Neural progenitor cell (in vitro differentiated cells): ENCODE measurements around the gene USP36. TPM values are rescaled to one million over a fixed set of nuclear protein-coding genes. Genes with fewer than 3 reads are reported as not detected.

Source experiments
- DNase-seq: peaks from one replicate; pipeline ENCODE4 v3.0.0-alpha.2; 2016; ENCODE audit warnings: low spot score
- H2AFZ ChIP-seq: fragments of 200-600 bp; sonication (generic); replicated peaks from 2 replicates; pipeline ENCODE4 v1.6.1; 2016; ENCODE audit warnings: antibody characterized with exemption
- H3F3A ChIP-seq: fragments of 200-600 bp; sonication (generic); 2 replicates; pipeline ENCODE4 v1.6.1; 2016; ENCODE audit warnings: antibody characterized with exemption, low read depth
- H3K27ac ChIP-seq: fragments of 200-600 bp; sonication (generic); 2 replicates; pipeline ENCODE4 v1.5.1; 2016; ENCODE audit warnings: mild to moderate bottlenecking
- H3K27me3 ChIP-seq: fragments of 200-600 bp; sonication (generic); 2 replicates; pipeline ENCODE4 v1.6.1; 2016; ENCODE audit warnings: mild to moderate bottlenecking, moderate library complexity
- H3K36me3 ChIP-seq: fragments of 200-600 bp; sonication (generic); 2 replicates; pipeline ENCODE4 v1.5.1; 2016
- H3K4me1 ChIP-seq: fragments of 200-600 bp; sonication (generic); 2 replicates; pipeline ENCODE4 v1.6.1; 2016; ENCODE audit warnings: mixed run types
- H3K4me2 ChIP-seq: fragments of 200-600 bp; sonication (generic); 2 replicates; pipeline ENCODE4 v1.6.1; 2016
- H3K4me3 ChIP-seq: fragments of 200-600 bp; sonication (generic); 2 replicates; pipeline ENCODE4 v1.5.1; 2016
- H3K79me2 ChIP-seq: fragments of 200-600 bp; sonication (generic); 2 replicates; pipeline ENCODE4 v1.6.1; 2016; ENCODE audit warnings: low read depth
- H3K9ac ChIP-seq: fragments of 200-600 bp; sonication (generic); 2 replicates; pipeline ENCODE4 v1.6.1; 2016
- H3K9me3 ChIP-seq: fragments of 200-600 bp; sonication (generic); 2 replicates; pipeline ENCODE4 v1.5.1; 2016; ENCODE audit warnings: low read depth
- H4K20me1 ChIP-seq: fragments of 200-600 bp; sonication (generic); 2 replicates; pipeline ENCODE4 v1.6.1; 2016; ENCODE audit warnings: low read depth
- H3K27ac Mint-ChIP-seq: 3 replicates; pipeline ENCODE4 v1.8.0; 2021; ENCODE audit warnings: mixed read lengths
- H3K27me3 Mint-ChIP-seq: 2 replicates; pipeline ENCODE4 v1.8.0; 2022; ENCODE audit warnings: low read depth, mild to moderate bottlenecking, inconsistent platforms, moderate library complexity, mixed read lengths; ENCODE audit not compliant: insufficient read depth
- H3K36me3 Mint-ChIP-seq: 3 replicates; pipeline ENCODE4 v1.8.0; 2021; ENCODE audit warnings: mixed read lengths
- H3K4me1 Mint-ChIP-seq: 3 replicates; pipeline ENCODE4 v1.8.0; 2021; ENCODE audit warnings: mixed read lengths
- H3K4me3 Mint-ChIP-seq: 3 replicates; pipeline ENCODE4 v1.8.0; 2021; ENCODE audit warnings: mild to moderate bottlenecking, moderate library complexity, mixed read lengths
- H3K9me3 Mint-ChIP-seq: 3 replicates; pipeline ENCODE4 v1.8.0; 2020; ENCODE audit warnings: mixed read lengths
- CTCF ChIP-seq: fragments of 200-600 bp; sonication (generic); IDR thresholded peaks from 2 replicates; pipeline ENCODE4 v1.5.1; 2017; ENCODE audit warnings: antibody characterized with exemption, mild to moderate bottlenecking
- EZH2 ChIP-seq: fragments of 200-600 bp; sonication (generic); IDR thresholded peaks from 2 replicates; pipeline ENCODE4 v1.6.1; 2017; ENCODE audit warnings: antibody characterized with exemption, mild to moderate bottlenecking, moderate library complexity
- EZH2phosphoT487 ChIP-seq: fragments of 200-600 bp; sonication (generic); IDR thresholded peaks from 2 replicates; pipeline ENCODE4 v1.6.1; 2017; ENCODE audit warnings: antibody characterized with exemption
- total RNA-seq: library from RNA; depleted of rRNA; stranded (reverse); fragments of >200 nt; gene quantifications from 2 replicates; pipeline ENCODE4 v1.2.3, GENCODE V29; 2015; ENCODE audit warnings: low replicate concordance

The USP36 gene
- total RNA-seq, 1 donor from 2014 or later = 16.6 TPM

- no peaks in the 10 kb centered on the region for H3K27me3 Mint-ChIP-seq
- Histone ChIP-seq H3K4me1 (peaks cover 5% of the 10 kb centered on the region), H3K36me3 (no peaks in the 10 kb centered on the region), H3F3A (no peaks in the 10 kb centered on the region), H3K4me2 (no peak overlapping the region), H3K9me3 (no peaks in the 10 kb centered on the region), H4K20me1 (peaks cover 7% of the 10 kb centered on the region), H3K27ac (no peak overlapping the region), H3K9ac (no peak overlapping the region), H3K4me3 (no peak overlapping the region), H2AFZ (no peak overlapping the region), H3K79me2 (no peaks in the 10 kb centered on the region), H3K27me3 (no peaks in the 10 kb centered on the region)
- no peaks in the 10 kb centered on the region for H3K9me3 Mint-ChIP-seq
- no peak for TF ChIP-seq CTCF
- TF ChIP-seq EZH2phosphoT487 = no peak
- TF ChIP-seq EZH2 = no peak
- no peak overlapping the region for H3K4me3 Mint-ChIP-seq
- peaks cover 10% of the 10 kb centered on the region for H3K4me1 Mint-ChIP-seq
- peaks cover 8% of the 10 kb centered on the region for H3K36me3 Mint-ChIP-seq
- DNase-seq = no peak
- no peak overlapping the region for H3K27ac Mint-ChIP-seq
Measured at GRCh38 chr17:78864117-78864516, 23.5 kb upstream of the USP36 start.

GRCh38 chr17:78862073-78863023 lies 21.7 kb upstream of the USP36 start:
- DNase-seq = no peak
- TF ChIP-seq EZH2phosphoT487 = no peak
- TF ChIP-seq EZH2 = no peak
- no peak for TF ChIP-seq CTCF
- H3K27ac ChIP-seq = no peak overlapping the region
- no peaks in the 10 kb centered on the region for H3K36me3 ChIP-seq
- H3K4me1 Mint-ChIP-seq = peaks cover 10% of the 10 kb centered on the region
- peaks cover 4% of the 10 kb centered on the region for H3K36me3 Mint-ChIP-seq
- no peak overlapping the region for H2AFZ ChIP-seq
- H3K4me3 Mint-ChIP-seq = no peak overlapping the region
- H4K20me1 ChIP-seq = peaks cover 7% of the 10 kb centered on the region
- no peaks in the 10 kb centered on the region for H3K9me3 ChIP-seq
- no peak overlapping the region for H3K27ac Mint-ChIP-seq
- H3K27me3 Mint-ChIP-seq = no peaks in the 10 kb centered on the region
- no peak overlapping the region for H3K4me3 ChIP-seq
- H3F3A ChIP-seq = no peaks in the 10 kb centered on the region
- H3K27me3 ChIP-seq = no peaks in the 10 kb centered on the region
- H3K9me3 Mint-ChIP-seq = no peaks in the 10 kb centered on the region
- no peak overlapping the region for H3K9ac ChIP-seq
- no peak overlapping the region for H3K4me2 ChIP-seq
- peaks cover 5% of the 10 kb centered on the region for H3K4me1 ChIP-seq
- no peaks in the 10 kb centered on the region for H3K79me2 ChIP-seq

- no peaks in the 10 kb centered on the region for H3F3A ChIP-seq
- H3K9ac ChIP-seq = no peak overlapping the region
- TF ChIP-seq EZH2 (no peak), EZH2phosphoT487 (no peak), CTCF (no peak)
- Mint-ChIP-seq H3K4me3 (no peak overlapping the region), H3K4me1 (peaks cover 7% of the 10 kb centered on the region), H3K27ac (no peak overlapping the region), H3K36me3 (peaks cover 4% of the 10 kb centered on the region), H3K27me3 (no peaks in the 10 kb centered on the region), H3K9me3 (no peaks in the 10 kb centered on the region)
- H3K79me2 ChIP-seq = no peaks in the 10 kb centered on the region
- peaks cover 4% of the 10 kb centered on the region for H3K4me1 ChIP-seq
- H3K9me3 ChIP-seq = no peaks in the 10 kb centered on the region
- no peaks in the 10 kb centered on the region for H3K36me3 ChIP-seq
- no peaks in the 10 kb centered on the region for H3K27me3 ChIP-seq
- no peak overlapping the region for H2AFZ ChIP-seq
- no peak overlapping the region for H3K27ac ChIP-seq
- H3K4me3 ChIP-seq = no peak overlapping the region
- no peak overlapping the region for H3K4me2 ChIP-seq
- no peak for DNase-seq
- H4K20me1 ChIP-seq = peaks cover 7% of the 10 kb centered on the region
Measured at GRCh38 chr17:78861229-78861628, 20.6 kb upstream of the USP36 start.
